HuH-7.5 (cell line): ENCODE data around the gene HTR3D.
"Not testable (repeated sequence)": the region's sequence is repeated elsewhere in the genome, so short reads cannot be mapped to it uniquely, and the experiment has no call there.

Source experiments
- DNase-seq: peaks from one replicate; pipeline ENCODE4 v3.0.0; 2011; ENCODE audit warnings: low spot score

The HTR3D gene

GRCh38 chr3:184031187-184031792 lies at the start of gene HTR3D:
TSS of gene HTR3D (plus strand) at chr3:184031742. CDS start at chr3:184031742, 0 bp downstream.
- no peak for DNase-seq

GRCh38 chr3:183981990-183982644 lies 49.4 kb upstream of the HTR3D start:
- no peak for DNase-seq

- no peak for DNase-seq
Observed at GRCh38 chr3:183984127-183984740, 47.3 kb upstream of the HTR3D start.

GRCh38 chr3:183984749-183985729 lies 46.5 kb upstream of the HTR3D start:
- DNase-seq, result no peak

GRCh38 chr3:183987000-183987600 lies 44.4 kb upstream of the HTR3D start:
- DNase-seq, result no peak

GRCh38 chr3:183988216-183988790 lies 43.2 kb upstream of the HTR3D start:
- peak; percentile 36 for DNase-seq

GRCh38 chr3:183991403-183991802 lies 40.1 kb upstream of the HTR3D start:
- DNase-seq, result no peak

GRCh38 chr3:184001761-184002160 lies 29.8 kb upstream of the HTR3D start:
- DNase-seq, result no peak

- no peak for DNase-seq
Observed at GRCh38 chr3:184002469-184002868, 29.1 kb upstream of the HTR3D start.

GRCh38 chr3:184003187-184003967 lies 28.2 kb upstream of the HTR3D start:
- DNase-seq, result no peak

GRCh38 chr3:184004476-184004875 lies 27.1 kb upstream of the HTR3D start:
- DNase-seq, result no peak

- DNase-seq, result peak; percentile 23
Observed at GRCh38 chr3:184005941-184006507, 25.5 kb upstream of the HTR3D start.

GRCh38 chr3:184007143-184007813 lies 24.3 kb upstream of the HTR3D start:
- DNase-seq, result not testable (repeated sequence)

- DNase-seq, result no peak
Observed at GRCh38 chr3:184008161-184008560, 23.4 kb upstream of the HTR3D start.

- DNase-seq, result no peak
Observed at GRCh38 chr3:184011230-184011876, 20.2 kb upstream of the HTR3D start.

GRCh38 chr3:184011937-184012889 lies 19.3 kb upstream of the HTR3D start:
- no peak for DNase-seq

- DNase-seq, result no peak
Observed at GRCh38 chr3:184015381-184016019, 16.0 kb upstream of the HTR3D start.

GRCh38 chr3:184016169-184016570 lies 15.4 kb upstream of the HTR3D start:
- no peak for DNase-seq
